Measurements from ENCODE around the gene DCAF5. TPM values are rescaled to one million over a fixed set of nuclear protein-coding genes. Genes with fewer than 3 reads are reported as not detected.

Gene DCAF5
- total RNA-seq, 1 donor from 2014 or later = 54.9 TPM

- H3K27ac Mint-ChIP-seq = no peak overlapping the region
- peaks cover 46% of the 10 kb centered on the region for H3K36me3 Mint-ChIP-seq
- TF ChIP-seq, protein P1, sequence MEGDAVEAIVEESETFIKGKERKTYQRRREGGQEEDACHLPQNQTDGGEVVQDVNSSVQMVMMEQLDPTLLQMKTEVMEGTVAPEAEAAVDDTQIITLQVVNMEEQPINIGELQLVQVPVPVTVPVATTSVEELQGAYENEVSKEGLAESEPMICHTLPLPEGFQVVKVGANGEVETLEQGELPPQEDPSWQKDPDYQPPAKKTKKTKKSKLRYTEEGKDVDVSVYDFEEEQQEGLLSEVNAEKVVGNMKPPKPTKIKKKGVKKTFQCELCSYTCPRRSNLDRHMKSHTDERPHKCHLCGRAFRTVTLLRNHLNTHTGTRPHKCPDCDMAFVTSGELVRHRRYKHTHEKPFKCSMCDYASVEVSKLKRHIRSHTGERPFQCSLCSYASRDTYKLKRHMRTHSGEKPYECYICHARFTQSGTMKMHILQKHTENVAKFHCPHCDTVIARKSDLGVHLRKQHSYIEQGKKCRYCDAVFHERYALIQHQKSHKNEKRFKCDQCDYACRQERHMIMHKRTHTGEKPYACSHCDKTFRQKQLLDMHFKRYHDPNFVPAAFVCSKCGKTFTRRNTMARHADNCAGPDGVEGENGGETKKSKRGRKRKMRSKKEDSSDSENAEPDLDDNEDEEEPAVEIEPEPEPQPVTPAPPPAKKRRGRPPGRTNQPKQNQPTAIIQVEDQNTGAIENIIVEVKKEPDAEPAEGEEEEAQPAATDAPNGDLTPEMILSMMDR (conservative IDR thresholded peaks at IDR 0.05) = no peak
- no peaks in the 10 kb centered on the region for H3K9me3 Mint-ChIP-seq
- no peak overlapping the region for H3K4me3 Mint-ChIP-seq
- peaks cover 39% of the 10 kb centered on the region for H3K4me1 Mint-ChIP-seq (ENCODE audit: unreplicated experiment)
- DNase-seq (ENCODE audit: extremely low spot score, unreplicated experiment) = no peak
- H3K27me3 Mint-ChIP-seq = no peaks in the 10 kb centered on the region
Observed at GRCh38 chr14:69055125-69055524, 97.8 kb downstream of the DCAF5 start.

DNA sequence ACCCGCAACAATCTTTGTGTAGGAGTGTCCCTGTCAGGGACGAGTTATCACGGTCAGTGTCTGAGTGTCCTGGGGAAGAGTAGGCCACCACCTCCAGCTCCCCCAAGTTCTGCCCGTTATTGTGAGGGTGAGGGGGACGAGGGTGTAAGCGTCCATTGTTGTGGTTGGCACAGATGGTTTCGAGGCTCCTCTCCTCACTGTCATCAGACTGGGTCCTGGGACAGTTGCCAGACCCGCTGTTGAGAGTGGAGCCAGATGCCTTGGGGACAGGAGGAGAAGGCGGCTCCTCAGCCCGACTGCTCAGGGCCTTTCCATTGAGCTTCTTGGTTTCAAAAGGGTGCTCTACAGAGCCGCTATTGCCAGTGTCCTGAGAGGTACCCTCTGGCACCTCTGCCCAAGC lies 98.9 kb downstream of the DCAF5 start:
- H3K27me3 Mint-ChIP-seq = no peaks in the 10 kb centered on the region
- peaks cover 41% of the 10 kb centered on the region for H3K36me3 Mint-ChIP-seq
- H3K4me3 Mint-ChIP-seq = no peak overlapping the region
- TF ChIP-seq, protein P1 (conservative IDR thresholded peaks at IDR 0.05) = no peak
- no peak for DNase-seq (ENCODE audit: extremely low spot score, unreplicated experiment)
- no peak overlapping the region for H3K27ac Mint-ChIP-seq
- peaks cover 41% of the 10 kb centered on the region for H3K4me1 Mint-ChIP-seq (ENCODE audit: unreplicated experiment)
- H3K9me3 Mint-ChIP-seq = no peaks in the 10 kb centered on the region

DNA sequence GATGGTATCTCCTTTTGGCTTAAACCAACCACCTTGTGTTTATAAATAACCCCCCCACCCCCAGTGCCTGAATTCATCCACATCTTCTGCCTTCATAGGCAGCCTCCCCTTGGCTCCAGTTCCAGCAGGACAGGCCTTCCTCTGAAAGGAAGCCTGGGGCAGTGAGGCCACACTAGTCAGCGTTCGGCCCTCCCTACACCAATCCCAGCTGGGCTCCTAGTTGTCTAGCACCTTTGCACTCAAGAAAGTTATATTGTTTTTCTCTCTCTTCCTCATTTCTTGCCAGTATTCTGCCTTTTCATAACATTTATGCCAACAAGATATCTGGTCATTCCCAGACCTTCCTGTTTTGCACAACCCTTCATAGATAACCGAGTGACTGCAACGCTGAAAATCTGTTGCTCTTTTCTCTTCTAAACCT lies 100.7 kb downstream of the DCAF5 start:
- TF ChIP-seq, protein P1 (conservative IDR thresholded peaks at IDR 0.05) = no peak
- Mint-ChIP-seq H3K9me3 (no peaks in the 10 kb centered on the region), H3K4me1 (ENCODE audit: unreplicated experiment) (peaks cover 38% of the 10 kb centered on the region), H3K27me3 (no peaks in the 10 kb centered on the region), H3K27ac (peak overlapping the region; percentile 0), H3K36me3 (peaks cover 34% of the 10 kb centered on the region), H3K4me3 (no peak overlapping the region)
- no peak for DNase-seq (ENCODE audit: extremely low spot score, unreplicated experiment)

DNA sequence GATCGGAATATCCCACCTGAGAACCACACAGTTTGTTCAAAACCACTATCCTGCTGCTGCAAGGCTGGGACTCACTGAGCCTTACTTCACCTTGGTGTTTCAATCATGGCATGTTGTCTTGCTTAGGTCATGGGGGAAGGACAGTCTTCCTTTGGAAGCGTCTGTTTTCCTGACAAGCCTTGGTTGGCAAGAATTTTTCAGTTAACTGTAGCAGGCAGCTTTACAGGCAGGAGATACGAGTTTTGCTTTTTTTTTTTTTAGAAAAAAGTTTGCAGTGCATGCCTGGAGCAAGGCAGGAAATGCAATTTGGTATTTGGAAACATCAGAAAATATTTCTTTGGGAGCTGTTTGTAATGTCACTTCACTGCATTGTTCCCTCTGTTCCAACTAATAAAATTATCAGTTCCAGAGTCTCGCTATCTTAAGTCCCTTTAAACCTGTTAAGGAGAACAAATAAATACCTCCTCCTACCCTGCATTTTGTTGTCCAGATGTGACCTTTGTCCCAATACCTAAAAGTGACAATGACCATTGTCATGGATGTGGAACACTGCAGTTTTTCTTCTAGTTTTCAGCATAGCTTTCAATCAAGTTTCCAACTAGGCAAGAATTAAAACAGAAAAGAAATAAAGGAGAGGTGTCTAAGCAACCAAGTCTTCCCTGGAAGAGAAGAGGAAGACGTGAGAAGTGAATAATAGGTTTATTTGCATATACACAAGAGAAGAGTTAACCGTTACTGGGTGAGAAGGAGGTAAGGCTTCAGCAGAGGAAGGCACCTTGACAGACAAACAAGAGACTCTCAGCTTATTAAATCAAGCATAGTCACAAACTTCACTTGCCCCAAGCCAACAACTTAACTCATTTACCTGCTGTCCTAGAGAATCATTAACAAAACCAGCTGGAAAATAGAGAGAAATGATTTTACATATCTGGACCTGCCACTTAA lies 102.4 kb downstream of the DCAF5 start:
- peaks cover 28% of the 10 kb centered on the region for H3K36me3 Mint-ChIP-seq
- H3K4me1 Mint-ChIP-seq (ENCODE audit: unreplicated experiment) = peaks cover 38% of the 10 kb centered on the region
- H3K27ac Mint-ChIP-seq = peak overlapping the region; percentile 61

GRCh38 chr14:69049675-69050074 lies 103.2 kb downstream of the DCAF5 start:
- TF ChIP-seq, protein P1 (conservative IDR thresholded peaks at IDR 0.05) = no peak
- H3K9me3 Mint-ChIP-seq = no peaks in the 10 kb centered on the region
- H3K36me3 Mint-ChIP-seq = peaks cover 22% of the 10 kb centered on the region
- peaks cover 42% of the 10 kb centered on the region for H3K4me1 Mint-ChIP-seq (ENCODE audit: unreplicated experiment)
- no peak overlapping the region for H3K4me3 Mint-ChIP-seq
- no peak for DNase-seq (ENCODE audit: extremely low spot score, unreplicated experiment)
- no peaks in the 10 kb centered on the region for H3K27me3 Mint-ChIP-seq
- no peak overlapping the region for H3K27ac Mint-ChIP-seq

More for the DNA sequence above, 102.4 kb downstream of the DCAF5 start:
- no peak for DNase-seq (ENCODE audit: extremely low spot score, unreplicated experiment)
- Mint-ChIP-seq H3K9me3 (no peaks in the 10 kb centered on the region), H3K4me3 (no peak overlapping the region), H3K27me3 (no peaks in the 10 kb centered on the region)
- TF ChIP-seq, protein P1 (conservative IDR thresholded peaks at IDR 0.05) = no peak

Measured in type B pancreatic cell (in vitro differentiated cells).